Mesothelial cell of epicardium (in vitro differentiated cells): ENCODE measurements around the gene AGBL1. TPM values are rescaled to one million over a fixed set of nuclear protein-coding genes. Genes with fewer than 3 reads are reported as not detected.

Experiments
- DNase-seq, 2 experiments: peaks; one replicate each; pipeline ENCODE4 v3.0.0; 2021; ENCODE audit warnings: low spot score in 2 of 2; ENCODE audit not compliant: unreplicated experiment in 2 of 2
- H3K27ac Mint-ChIP-seq: 2 replicates; pipeline ENCODE4 v1.8.0; 2021; ENCODE audit warnings: mixed read lengths
- H3K27me3 Mint-ChIP-seq: 2 replicates; pipeline ENCODE4 v1.8.0; 2021; ENCODE audit warnings: low read depth, mixed read lengths
- H3K36me3 Mint-ChIP-seq: 2 replicates; pipeline ENCODE4 v1.8.0; 2021; ENCODE audit warnings: mixed read lengths
- H3K4me1 Mint-ChIP-seq: 2 replicates; pipeline ENCODE4 v1.8.0; 2021; ENCODE audit warnings: mixed read lengths
- H3K4me3 Mint-ChIP-seq: 2 replicates; pipeline ENCODE4 v1.8.0; 2021; ENCODE audit warnings: mild to moderate bottlenecking, moderate library complexity, mixed read lengths
- H3K9me3 Mint-ChIP-seq: 2 replicates; pipeline ENCODE4 v1.8.0; 2021; ENCODE audit warnings: mixed read lengths
- CTCF ChIP-seq: fragments of 200-600 bp; sonication (generic); IDR thresholded peaks from one replicate; pipeline ENCODE4 v1.5.0; 2021; ENCODE audit warnings: antibody characterized with exemption; ENCODE audit not compliant: unreplicated experiment
- total RNA-seq: library from RNA; stranded (reverse); gene quantifications from 3 replicates; pipeline ENCODE4 v1.2.1, GENCODE V29; 2021

AGBL1 gene
- total RNA-seq, 1 donor from 2014 or later, result not detected

GRCh38 chr15:86558252-86558651 is 478.6 kb downstream of the AGBL1 start:
- peaks cover 26% of the 10 kb centered on the region for H3K4me1 Mint-ChIP-seq
- DNase-seq, result no peak
- peaks cover 2% of the 10 kb centered on the region for H3K36me3 Mint-ChIP-seq
- no peaks in the 10 kb centered on the region for H3K27me3 Mint-ChIP-seq
- no peak overlapping the region for H3K4me3 Mint-ChIP-seq
- TF ChIP-seq CTCF, result no peak
- H3K27ac Mint-ChIP-seq, result no peak overlapping the region
- H3K9me3 Mint-ChIP-seq, result peaks cover 16% of the 10 kb centered on the region

GRCh38 chr15:86558686-86559085 is 479.0 kb downstream of the AGBL1 start:
- no peak for TF ChIP-seq CTCF
- Mint-ChIP-seq H3K4me3 (no peak overlapping the region), H3K27ac (no peak overlapping the region), H3K4me1 (peaks cover 26% of the 10 kb centered on the region), H3K9me3 (peaks cover 20% of the 10 kb centered on the region), H3K36me3 (peaks cover 2% of the 10 kb centered on the region), H3K27me3 (no peaks in the 10 kb centered on the region)
- DNase-seq, result no peak

- no peaks in the 10 kb centered on the region for H3K4me1 Mint-ChIP-seq
- H3K4me3 Mint-ChIP-seq, result no peak overlapping the region
- no peak overlapping the region for H3K27ac Mint-ChIP-seq
- no peak for DNase-seq
- no peak for TF ChIP-seq CTCF
- peaks cover 19% of the 10 kb centered on the region for H3K9me3 Mint-ChIP-seq
- peaks cover 6% of the 10 kb centered on the region for H3K27me3 Mint-ChIP-seq
- H3K36me3 Mint-ChIP-seq, result peaks cover 3% of the 10 kb centered on the region
These were observed 488.7 kb downstream of the AGBL1 start for GRCh38 chr15:86568378-86568777.

- H3K36me3 Mint-ChIP-seq, result no peaks in the 10 kb centered on the region
- TF ChIP-seq CTCF, result no peak
- peaks cover 2% of the 10 kb centered on the region for H3K4me1 Mint-ChIP-seq
- H3K27me3 Mint-ChIP-seq, result peaks cover 6% of the 10 kb centered on the region
- no peak for DNase-seq
- H3K4me3 Mint-ChIP-seq, result no peak overlapping the region
- H3K9me3 Mint-ChIP-seq, result peaks cover 8% of the 10 kb centered on the region
- H3K27ac Mint-ChIP-seq, result no peak overlapping the region
These were observed 491.1 kb downstream of the AGBL1 start for GRCh38 chr15:86570738-86571137.

GRCh38 chr15:86571873-86572272 is 492.2 kb downstream of the AGBL1 start:
- peaks cover 2% of the 10 kb centered on the region for H3K4me1 Mint-ChIP-seq
- no peaks in the 10 kb centered on the region for H3K36me3 Mint-ChIP-seq
- TF ChIP-seq CTCF, result no peak
- H3K4me3 Mint-ChIP-seq, result no peak overlapping the region
- DNase-seq, result no peak
- peaks cover 8% of the 10 kb centered on the region for H3K9me3 Mint-ChIP-seq
- H3K27me3 Mint-ChIP-seq, result peaks cover 6% of the 10 kb centered on the region
- H3K27ac Mint-ChIP-seq, result no peak overlapping the region

- DNase-seq, result no peak
- H3K27ac Mint-ChIP-seq, result no peak overlapping the region
- peaks cover 2% of the 10 kb centered on the region for H3K4me1 Mint-ChIP-seq
- no peak for TF ChIP-seq CTCF
- peaks cover 4% of the 10 kb centered on the region for H3K27me3 Mint-ChIP-seq
- peaks cover 12% of the 10 kb centered on the region for H3K9me3 Mint-ChIP-seq
- no peaks in the 10 kb centered on the region for H3K36me3 Mint-ChIP-seq
- no peak overlapping the region for H3K4me3 Mint-ChIP-seq
These were observed 492.7 kb downstream of the AGBL1 start for GRCh38 chr15:86572368-86572841.
